Fibroblast of lung (primary cell): ENCODE data around the gene HAUS8. TPM values are rescaled to one million over a fixed set of nuclear protein-coding genes. Genes with fewer than 3 reads are reported as not detected.

ENCODE experiments used
- DNase-seq, 2 donors: peaks; one replicate each; pipeline versions ENCODE4 v3.0.0 to v3.0.0-alpha.2; 2010; ENCODE audit warnings: low read depth in 2 of 2
- H2AFZ ChIP-seq: 2 replicates; pipeline ENCODE4 v1.5.1; 2012; ENCODE audit warnings: low read length, control low read depth, inconsistent platforms
- H3K27ac ChIP-seq: 2 replicates; pipeline ENCODE4 v1.5.1; 2011; ENCODE audit warnings: low read length, control low read depth; ENCODE audit not compliant: insufficient read depth
- H3K27me3 ChIP-seq: 2 replicates; pipeline ENCODE4 v1.5.1; 2011; ENCODE audit warnings: mild to moderate bottlenecking, low read length; ENCODE audit not compliant: control insufficient read depth, insufficient read depth
- H3K36me3 ChIP-seq: 2 replicates; pipeline ENCODE4 v1.5.1; 2011; ENCODE audit warnings: low read length; ENCODE audit not compliant: control insufficient read depth, insufficient read depth
- H3K4me1 ChIP-seq: 2 replicates; pipeline ENCODE4 v1.5.1; 2011; ENCODE audit warnings: low read length; ENCODE audit not compliant: control insufficient read depth, insufficient read depth; ENCODE audit errors: extremely low read depth
- H3K4me2 ChIP-seq: 2 replicates; pipeline ENCODE4 v1.5.1; 2011; ENCODE audit warnings: low read length, control low read depth; ENCODE audit not compliant: insufficient read depth; ENCODE audit errors: extremely low read depth
- H3K4me3 ChIP-seq, 4 experiments: fragments of 200-600 bp in 1 of 4; sonication (generic) in 1 of 4; replicated peaks in 1 of 4; 2 replicates each; pipeline ENCODE4 v1.5.1; 2011 to 2016; ENCODE audit warnings: low read length in 4 of 4, low read depth in 3 of 4, mild to moderate bottlenecking in 3 of 4, control low read depth in 2 of 4, inconsistent platforms in 1 of 4, mixed read lengths in 1 of 4; ENCODE audit not compliant: insufficient read depth in 1 of 4; ENCODE audit errors: control extremely low read depth in 1 of 4
- H3K79me2 ChIP-seq: 2 replicates; pipeline ENCODE4 v1.5.1; 2012; ENCODE audit warnings: mild to moderate bottlenecking, low read length, inconsistent platforms; ENCODE audit not compliant: control insufficient read depth, insufficient read depth
- H3K9ac ChIP-seq: 2 replicates; pipeline ENCODE4 v1.5.1; 2011; ENCODE audit warnings: mild to moderate bottlenecking, low read length, control low read depth; ENCODE audit not compliant: insufficient read depth
- H3K9me3 ChIP-seq: 2 replicates; pipeline ENCODE4 v1.5.1; 2012; ENCODE audit warnings: low read depth, low read length; ENCODE audit not compliant: control insufficient read depth, insufficient read depth
- H4K20me1 ChIP-seq: 2 replicates; pipeline ENCODE4 v1.5.1; 2011; ENCODE audit warnings: low read length; ENCODE audit not compliant: control insufficient read depth, insufficient read depth; ENCODE audit errors: extremely low read depth
- CTCF ChIP-seq, 2 donors: IDR thresholded peaks in 1 of 2; conservative IDR thresholded peaks in 1 of 2; 1 replicate in 1 of 2; 2 replicates in 1 of 2; pipeline ENCODE4 v1.5.1; 2011 to 2012; ENCODE audit warnings: low read length in 2 of 2, control low read depth in 1 of 2, inconsistent platforms in 1 of 2, low read depth in 1 of 2, mild to moderate bottlenecking in 1 of 2
- EZH2 ChIP-seq: IDR thresholded peaks from 2 replicates; pipeline ENCODE4 v1.5.1; 2012; ENCODE audit warnings: low read length, control low read depth, mild to moderate bottlenecking; ENCODE audit errors: missing control alignments
- polyA plus RNA-seq, 2 donors: library from polyadenylated mRNA; depleted of rRNA in 1 of 2; stranded (reverse) in 1 of 2; unstranded in 1 of 2; fragments of >200 nt; gene quantifications; 2 replicates each; pipeline ENCODE4 v1.2.1, GENCODE V29; 2011 to 2012; ENCODE audit warnings: missing spikeins in 1 of 2
- total RNA-seq: library from RNA; depleted of rRNA; stranded (reverse); fragments of >200 nt; gene quantifications from 2 replicates; pipeline ENCODE4 v1.2.1, GENCODE V29; 2014

Gene HAUS8
- total and polyA plus RNA-seq, 2 donors (not counting 1 experiment from before 2014, with no cell fraction given): 2.0 to 6.7 TPM

GRCh38 chr19:17076543-17076991 lies 1.3 kb upstream of the HAUS8 start:
- no peak overlapping the region for H2AFZ ChIP-seq
- H3K4me3 ChIP-seq: peak overlapping the region; percentile 67 to 80 (median 79)
- no peaks in the 10 kb centered on the region for H3K9me3 ChIP-seq
- no peaks in the 10 kb centered on the region for H3K27me3 ChIP-seq
- H4K20me1 ChIP-seq: no peaks in the 10 kb centered on the region
- peak overlapping the region; percentile 83 for H3K9ac ChIP-seq
- peak overlapping the region; percentile 73 for H3K27ac ChIP-seq
- H3K4me2 ChIP-seq: peak overlapping the region; percentile 71
- DNase-seq: no peak
- H3K4me1 ChIP-seq: peaks cover 24% of the 10 kb centered on the region
- H3K79me2 ChIP-seq: peaks cover 75% of the 10 kb centered on the region
- TF ChIP-seq EZH2 (no peak), CTCF (conservative IDR thresholded peaks at IDR 0.05 in 1 of 2, IDR thresholded peaks at IDR 0.05 in 1 of 2; ENCODE audit: low read depth in 1 of 2, low read length in 2 of 2) (no peak)
- H3K36me3 ChIP-seq: no peaks in the 10 kb centered on the region

GRCh38 chr19:17075864-17076542 lies 751 bp upstream of the HAUS8 start:
- TF ChIP-seq EZH2: no peak
- TF ChIP-seq CTCF (conservative IDR thresholded peaks at IDR 0.05 in 1 of 2, IDR thresholded peaks at IDR 0.05 in 1 of 2; ENCODE audit: low read depth in 1 of 2, low read length in 2 of 2): no peak
- peak overlapping the region; percentile 67 to 80 (median 79) for H3K4me3 ChIP-seq
- no peaks in the 10 kb centered on the region for H3K36me3 ChIP-seq
- H3K27ac ChIP-seq: peak overlapping the region; percentile 73
- H3K9ac ChIP-seq: peak overlapping the region; percentile 83
- H3K79me2 ChIP-seq: peaks cover 70% of the 10 kb centered on the region
- H4K20me1 ChIP-seq: no peaks in the 10 kb centered on the region
- no peaks in the 10 kb centered on the region for H3K9me3 ChIP-seq
- H3K27me3 ChIP-seq: no peaks in the 10 kb centered on the region
- peak overlapping the region; percentile 71 for H3K4me2 ChIP-seq
- H2AFZ ChIP-seq: no peak overlapping the region
- peaks cover 23% of the 10 kb centered on the region for H3K4me1 ChIP-seq
- peak in 1 of 2 donors; percentile 41 for DNase-seq

- H3K4me2 ChIP-seq: peak overlapping the region; percentile 88
- H3K4me1 ChIP-seq: peaks cover 21% of the 10 kb centered on the region
- no peaks in the 10 kb centered on the region for H4K20me1 ChIP-seq
- peak overlapping the region; percentile 76 for H3K9ac ChIP-seq
- no peaks in the 10 kb centered on the region for H3K9me3 ChIP-seq
- no peak for DNase-seq
- H3K27me3 ChIP-seq: no peaks in the 10 kb centered on the region
- peak overlapping the region; percentile 86 for H3K27ac ChIP-seq
- H3K79me2 ChIP-seq: peaks cover 61% of the 10 kb centered on the region
- H2AFZ ChIP-seq: peak overlapping the region; percentile 87
- peak overlapping the region; percentile 65 to 85 (median 78) for H3K4me3 ChIP-seq
- TF ChIP-seq EZH2: no peak
- no peak for TF ChIP-seq CTCF (conservative IDR thresholded peaks at IDR 0.05 in 1 of 2, IDR thresholded peaks at IDR 0.05 in 1 of 2; ENCODE audit: low read depth in 1 of 2, low read length in 2 of 2)
- no peaks in the 10 kb centered on the region for H3K36me3 ChIP-seq
Measured at GRCh38 chr19:17074634-17075034, 618 bp downstream of the HAUS8 start.
